ENCODE data around the gene MVB12B.
A peak's percentile ranks its signal among the peaks of the same experiment; 100 is the strongest.

MVB12B gene

GRCh38 chr9:126329476-126330275, 3.0 kb downstream of the MVB12B start:
- no peak for TF ChIP-seq CTCF (IDR thresholded peaks at IDR 0.05)
- H3K27ac ChIP-seq = no peak overlapping the region
- no peak overlapping the region for H3K4me3 ChIP-seq
- DNase-seq (ENCODE audit: low spot score) = peak; percentile 57

GRCh38 chr9:126330536-126330935, 3.9 kb downstream of the MVB12B start:
- Histone ChIP-seq H3K27ac (no peak overlapping the region), H3K4me3 (no peak overlapping the region)
- DNase-seq (ENCODE audit: low spot score) = no peak
- no peak for TF ChIP-seq CTCF (IDR thresholded peaks at IDR 0.05)

GRCh38 chr9:126331964-126332748, 5.5 kb downstream of the MVB12B start:
- H3K27ac ChIP-seq = no peak overlapping the region

DNA sequence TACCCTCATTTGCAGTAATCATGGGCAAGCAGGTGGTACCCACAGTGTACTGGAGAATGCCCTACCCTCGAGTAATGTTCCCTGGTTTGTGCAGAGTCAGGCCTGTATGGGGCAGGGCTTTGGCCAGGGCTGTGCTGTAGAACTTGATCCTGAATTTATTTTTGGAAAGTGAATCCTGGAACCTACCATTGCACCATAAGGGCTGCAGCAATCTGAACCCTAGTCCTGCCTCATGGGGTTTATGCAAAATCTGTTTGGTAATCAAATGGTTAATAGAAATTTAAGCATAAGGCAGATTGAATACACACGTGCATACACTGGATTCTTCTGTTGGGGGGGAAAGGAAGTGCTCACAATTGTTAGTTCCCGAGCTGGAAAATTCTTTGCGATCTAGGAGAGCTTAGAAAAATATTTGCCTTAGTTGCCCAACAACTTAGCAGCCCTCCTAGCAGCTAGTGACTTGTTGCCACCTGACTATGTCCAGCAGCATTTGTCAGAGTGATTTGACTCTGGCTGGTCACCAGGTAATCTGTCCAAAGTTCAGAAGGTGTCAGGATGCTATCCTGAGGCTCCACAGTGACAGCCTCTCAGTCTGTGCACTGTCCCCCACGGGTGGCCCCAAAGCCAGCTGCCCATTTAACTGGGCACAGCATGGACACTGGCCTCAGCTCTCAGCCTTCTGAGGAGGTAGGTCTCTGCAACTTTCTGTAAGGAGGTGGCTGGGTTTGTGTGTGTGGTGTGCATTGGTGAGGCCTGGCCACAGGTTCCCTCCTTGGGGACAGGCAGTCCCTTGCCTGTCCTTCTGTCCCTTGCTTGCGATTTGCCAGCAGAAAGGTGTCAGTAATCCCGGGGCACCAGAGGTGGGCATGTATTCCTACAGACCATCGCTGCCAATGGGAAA, 8.3 kb downstream of the MVB12B start:
- no peak for TF ChIP-seq CTCF (IDR thresholded peaks at IDR 0.05)
- Histone ChIP-seq H3K27ac (peak overlapping the region in 1 of 2 donors; percentile 69), H3K4me3 (no peak overlapping the region)
- DNase-seq (ENCODE audit: low spot score) = no peak

More at GRCh38 chr9:126331964-126332748, 5.5 kb downstream of the MVB12B start:
- no peak for TF ChIP-seq CTCF (IDR thresholded peaks at IDR 0.05)
- peak; percentile 56 for DNase-seq (ENCODE audit: low spot score)
- H3K4me3 ChIP-seq = no peak overlapping the region

GRCh38 chr9:126335837-126336735, 9.5 kb downstream of the MVB12B start:
- no peak overlapping the region for H3K4me3 ChIP-seq
- no peak for DNase-seq (ENCODE audit: low spot score)
- no peak for TF ChIP-seq CTCF (IDR thresholded peaks at IDR 0.05)
- H3K27ac ChIP-seq = peak overlapping the region in 1 of 2 donors; percentile 69

All from coronary artery (tissue), 2 donors.